Measurements from ENCODE around the gene C2. TPM values are rescaled to one million over a fixed set of nuclear protein-coding genes. Genes with fewer than 3 reads are reported as not detected.
"Not testable (repeated sequence)": the region's sequence is repeated elsewhere in the genome, so short reads cannot be mapped to it uniquely, and the experiment has no call there.

Gene C2
- total and polyA plus RNA-seq, 10 donors, result 17.2 to 173 (median 69.5) TPM

DNA sequence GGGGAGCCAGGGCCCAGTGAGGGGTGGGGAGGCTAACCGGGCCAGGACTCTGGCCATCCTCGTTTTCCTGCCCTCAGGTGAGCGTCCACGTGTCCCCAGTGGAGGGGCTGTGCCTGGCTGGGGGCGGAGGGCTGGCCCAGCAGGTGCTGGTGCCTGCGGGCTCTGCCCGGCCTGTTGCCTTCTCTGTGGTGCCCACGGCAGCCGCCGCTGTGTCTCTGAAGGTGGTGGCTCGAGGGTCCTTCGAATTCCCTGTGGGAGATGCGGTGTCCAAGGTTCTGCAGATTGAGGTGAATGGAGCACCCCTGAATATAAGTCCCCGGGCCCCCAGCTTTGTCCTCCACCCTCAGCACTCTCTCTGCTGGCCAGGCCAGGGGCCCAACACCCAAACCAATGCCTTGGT lies 66.9 kb downstream of the C2 start:
- 94 to 100% (median 97%) methylated on average over 5 to 10 of the region's 14 CpGs; no CpG with 5 or more reads in 2 of the 5 donors for WGBS, 5 donors
- H3K27me3 ChIP-seq (replicated peaks in 1 of 7); intact Hi-C loops (cut with DNase I; ENCODE audit: low total_unique reads); H3K4me3 ChIP-seq; H3K27ac ChIP-seq; H3K36me3 ChIP-seq; H3K4me1 ChIP-seq; H3K9me3 ChIP-seq; DNase-seq: not testable (repeated sequence)

Small RNA genes lying within 50 kb of the gene (microRNA-seq; reads per million reads assigned to microRNA genes)
- 0 to 0.28 (median 0) reads per million in 3 donors for gene MIR1236

Small RNA genes lying within 50 kb of the gene (small RNA-seq; reads per million reads assigned to genes)
- 0 reads per million in 4 donors for gene AL645922.1

Other genes starting within 250 kb of the C2 start
Only the 30 nearest of the 34 such genes appear.
- gene ABHD16A, start 224.4 kb upstream of the C2 start, total RNA-seq, result 10 to 100 TPM; 55.8 to 80.7 (median 71.1) TPM
- 10 to 100 TPM; 30.2 to 42.3 (median 34.4) TPM for gene ABHD16A, start 224.4 kb upstream of the C2 start, polyA plus RNA-seq
- gene LY6G6F, start 220.9 kb upstream of the C2 start, total RNA-seq, result 1 to 10 TPM; 1.6 to 4.9 (median 2.2) TPM
- gene LY6G6F, start 220.9 kb upstream of the C2 start, polyA plus RNA-seq, result under 1 TPM; 0.11 to 0.68 (median 0.35) TPM
- not detected for gene LY6G6D, start 212.4 kb upstream of the C2 start, total RNA-seq
- gene LY6G6D, start 212.4 kb upstream of the C2 start, polyA plus RNA-seq, result not detected
- gene LY6G6C, start 206.0 kb upstream of the C2 start, total RNA-seq, result under 1 TPM in 2 of 7 donors, not detected in 5; 0.49 to 0.77 TPM
- gene LY6G6C, start 206.0 kb upstream of the C2 start, polyA plus RNA-seq, result not detected
- 10 to 100 TPM in 4 of 7 donors, 1 to 10 TPM in 3; 7.9 to 15.1 (median 10.6) TPM for gene MPIG6B, start 204.3 kb upstream of the C2 start, total RNA-seq
- gene MPIG6B, start 204.3 kb upstream of the C2 start, polyA plus RNA-seq, result under 1 TPM; 0.46 to 0.61 (median 0.48) TPM
- 100 to 1,000 TPM in 1 of 7 donors, 10 to 100 TPM in 6; 63.0 to 116 (median 72.3) TPM for gene DDAH2, start 198.4 kb upstream of the C2 start, total RNA-seq
- 10 to 100 TPM; 67.1 to 84.7 (median 81.0) TPM for gene DDAH2, start 198.4 kb upstream of the C2 start, polyA plus RNA-seq
- 100 to 1,000 TPM; 296 to 392 (median 326) TPM for gene CLIC1, start 191.2 kb upstream of the C2 start, total RNA-seq
- gene CLIC1, start 191.2 kb upstream of the C2 start, polyA plus RNA-seq, result 100 to 1,000 TPM; 321 to 447 (median 388) TPM
- gene MSH5, start 187.7 kb upstream of the C2 start, total RNA-seq, result 10 to 100 TPM; 20.2 to 35.2 (median 27.6) TPM
- 10 to 100 TPM; 11.2 to 26.7 (median 23.1) TPM for gene MSH5, start 187.7 kb upstream of the C2 start, polyA plus RNA-seq
- gene SAPCD1, start 165.1 kb upstream of the C2 start, total RNA-seq, result 10 to 100 TPM in 1 of 7 donors, 1 to 10 TPM in 5, not detected in 1; 3.6 to 11.8 (median 5.3) TPM
- 10 to 100 TPM in 1 of 3 donors, 1 to 10 TPM in 2; 7.5 to 14.2 (median 8.3) TPM for gene SAPCD1, start 165.1 kb upstream of the C2 start, polyA plus RNA-seq
- gene VWA7, start 150.4 kb upstream of the C2 start, total RNA-seq, result 1 to 10 TPM in 4 of 7 donors, under 1 TPM in 2, not detected in 1; 0.68 to 2.6 (median 1.3) TPM
- gene VWA7, start 150.4 kb upstream of the C2 start, polyA plus RNA-seq, result 1 to 10 TPM in 1 of 3 donors, under 1 TPM in 2; 0.09 to 1.2 (median 0.11) TPM
- gene VARS1, start 132.0 kb upstream of the C2 start, total RNA-seq, result 10 to 100 TPM; 32.4 to 97.3 (median 62.5) TPM
- gene VARS1, start 132.0 kb upstream of the C2 start, polyA plus RNA-seq, result 10 to 100 TPM; 31.1 to 49.0 (median 38.3) TPM
- 10 to 100 TPM; 35.9 to 54.4 (median 42.9) TPM for gene LSM2, start 120.8 kb upstream of the C2 start, total RNA-seq
- 10 to 100 TPM; 74.5 to 98.9 (median 80.4) TPM for gene LSM2, start 120.8 kb upstream of the C2 start, polyA plus RNA-seq
- gene HSPA1L, start 112.4 kb upstream of the C2 start, total RNA-seq, result 1 to 10 TPM; 2.6 to 3.7 (median 3.1) TPM
- gene HSPA1L, start 112.4 kb upstream of the C2 start, polyA plus RNA-seq, result 1 to 10 TPM in 2 of 3 donors, under 1 TPM in 1; 0.93 to 1.9 (median 1.0) TPM
- gene HSPA1A, start 112.2 kb upstream of the C2 start, total RNA-seq, result 100 to 1,000 TPM in 6 of 7 donors, 10 to 100 TPM in 1; 97.7 to 384 (median 127) TPM
- 10 to 100 TPM; 16.4 to 58.5 (median 27.7) TPM for gene HSPA1A, start 112.2 kb upstream of the C2 start, polyA plus RNA-seq
- 100 to 1,000 TPM in 1 of 7 donors, 10 to 100 TPM in 6; 40.4 to 372 (median 48.3) TPM for gene HSPA1B, start 100.0 kb upstream of the C2 start, total RNA-seq
- gene HSPA1B, start 100.0 kb upstream of the C2 start, polyA plus RNA-seq, result 10 to 100 TPM in 1 of 3 donors, 1 to 10 TPM in 2; 7.4 to 20.6 (median 8.7) TPM
- gene NEU1, start 64.9 kb upstream of the C2 start, total RNA-seq, result 10 to 100 TPM; 28.6 to 60.7 (median 39.0) TPM
- 10 to 100 TPM; 14.0 to 22.6 (median 19.4) TPM for gene NEU1, start 64.9 kb upstream of the C2 start, polyA plus RNA-seq
- 1 to 10 TPM; 1.0 to 5.9 (median 3.3) TPM for gene SLC44A4, start 48.7 kb upstream of the C2 start, total RNA-seq
- gene SLC44A4, start 48.7 kb upstream of the C2 start, polyA plus RNA-seq, result under 1 TPM; 0.20 to 0.83 (median 0.26) TPM
- gene EHMT2, start 30.0 kb upstream of the C2 start, total RNA-seq, result 10 to 100 TPM; 38.6 to 60.7 (median 49.0) TPM
- gene EHMT2, start 30.0 kb upstream of the C2 start, polyA plus RNA-seq, result 10 to 100 TPM; 36.5 to 66.1 (median 57.7) TPM
- 1 to 10 TPM; 1.3 to 4.6 (median 4.2) TPM for gene ZBTB12, start 25.6 kb upstream of the C2 start, total RNA-seq
- 1 to 10 TPM; 1.5 to 4.3 (median 2.4) TPM for gene ZBTB12, start 25.6 kb upstream of the C2 start, polyA plus RNA-seq
- gene CFB, start 18.4 kb downstream of the C2 start, total RNA-seq, result 10 to 100 TPM in 6 of 7 donors, 1 to 10 TPM in 1; 5.4 to 35.8 (median 20.1) TPM
- gene CFB, start 18.4 kb downstream of the C2 start, polyA plus RNA-seq, result 10 to 100 TPM; 24.1 to 31.2 (median 24.3) TPM
- 10 to 100 TPM; 37.4 to 50.7 (median 44.8) TPM for gene NELFE, start 31.3 kb downstream of the C2 start, total RNA-seq
- 10 to 100 TPM; 35.0 to 47.1 (median 45.3) TPM for gene NELFE, start 31.3 kb downstream of the C2 start, polyA plus RNA-seq
- gene SKIC2, start 31.5 kb downstream of the C2 start, total RNA-seq, result 100 to 1,000 TPM in 1 of 7 donors, 10 to 100 TPM in 6; 52.1 to 102 (median 75.7) TPM
- gene SKIC2, start 31.5 kb downstream of the C2 start, polyA plus RNA-seq, result 100 to 1,000 TPM in 2 of 3 donors, 10 to 100 TPM in 1; 61.8 to 107 (median 102) TPM
- gene DXO, start 44.4 kb downstream of the C2 start, total RNA-seq, result 10 to 100 TPM; 21.0 to 34.3 (median 26.2) TPM
- 10 to 100 TPM; 19.1 to 28.1 (median 26.3) TPM for gene DXO, start 44.4 kb downstream of the C2 start, polyA plus RNA-seq
- gene C4A, start 54.3 kb downstream of the C2 start, total RNA-seq, result 100 to 1,000 TPM; 101 to 332 (median 166) TPM
- 10 to 100 TPM; 50.1 to 58.3 (median 53.5) TPM for gene C4A, start 54.3 kb downstream of the C2 start, polyA plus RNA-seq
- 100 to 1,000 TPM in 5 of 7 donors, 10 to 100 TPM in 2; 88.6 to 308 (median 165) TPM for gene C4B, start 87.1 kb downstream of the C2 start, total RNA-seq
- 10 to 100 TPM; 57.8 to 66.9 (median 63.1) TPM for gene C4B, start 87.1 kb downstream of the C2 start, polyA plus RNA-seq
- gene CYP21A2, start 110.7 kb downstream of the C2 start, total RNA-seq, result 10 to 100 TPM in 2 of 7 donors, 1 to 10 TPM in 5; 4.9 to 14.3 (median 7.1) TPM
- gene CYP21A2, start 110.7 kb downstream of the C2 start, polyA plus RNA-seq, result 1 to 10 TPM in 2 of 3 donors, under 1 TPM in 1; 0.97 to 2.4 (median 2.2) TPM
- gene TNXB, start 181.6 kb downstream of the C2 start, total RNA-seq, result 100 to 1,000 TPM in 2 of 7 donors, 10 to 100 TPM in 5; 37.6 to 117 (median 72.7) TPM
- 10 to 100 TPM; 13.7 to 39.3 (median 32.5) TPM for gene TNXB, start 181.6 kb downstream of the C2 start, polyA plus RNA-seq
- 100 to 1,000 TPM in 4 of 7 donors, 10 to 100 TPM in 3; 79.1 to 126 (median 101) TPM for gene ATF6B, start 200.5 kb downstream of the C2 start, total RNA-seq
- 10 to 100 TPM; 45.3 to 72.7 (median 46.2) TPM for gene ATF6B, start 200.5 kb downstream of the C2 start, polyA plus RNA-seq
- gene FKBPL, start 202.6 kb downstream of the C2 start, total RNA-seq, result 1 to 10 TPM; 2.9 to 5.8 (median 4.3) TPM
- gene FKBPL, start 202.6 kb downstream of the C2 start, polyA plus RNA-seq, result 1 to 10 TPM; 4.7 to 6.1 (median 6.0) TPM
- gene PRRT1, start 224.2 kb downstream of the C2 start, total RNA-seq, result 1 to 10 TPM in 2 of 7 donors, under 1 TPM in 5; 0.28 to 1.7 (median 0.85) TPM
- 1 to 10 TPM; 1.1 to 2.3 (median 1.9) TPM for gene PRRT1, start 224.2 kb downstream of the C2 start, polyA plus RNA-seq